NAMALWA (cell line): ENCODE data around the gene BCHE.

Source experiments
- DNase-seq: peaks from one replicate; pipeline ENCODE4 v3.0.0-alpha.2; 2015; ENCODE audit warnings: low spot score

BCHE gene

GRCh38 chr3:165749821-165750220 lies 87.4 kb downstream of the BCHE start:
- DNase-seq = no peak

GRCh38 chr3:165749241-165749640 lies 88.0 kb downstream of the BCHE start:
- no peak for DNase-seq

- no peak for DNase-seq
These were observed 89.1 kb downstream of the BCHE start for GRCh38 chr3:165748094-165748493.

- no peak for DNase-seq
These were observed 90.3 kb downstream of the BCHE start for GRCh38 chr3:165746874-165747273.

- no peak for DNase-seq
These were observed 93.2 kb downstream of the BCHE start for GRCh38 chr3:165744025-165744424.

GRCh38 chr3:165742351-165742750 lies 94.9 kb downstream of the BCHE start:
- DNase-seq = no peak

- no peak for DNase-seq
These were observed 107.5 kb downstream of the BCHE start for GRCh38 chr3:165729756-165730155.

- DNase-seq = no peak
These were observed 108.3 kb downstream of the BCHE start for GRCh38 chr3:165728924-165729323.

- DNase-seq = no peak
These were observed 111.9 kb downstream of the BCHE start for GRCh38 chr3:165725296-165725695.
